GM13976 (cell line): ENCODE results near the gene EME1.

Experiments used
- DNase-seq: peaks from one replicate; pipeline ENCODE4 v3.0.0; 2012; ENCODE audit warnings: low spot score
- in situ Hi-C: fragments of 300-500 bp; cut with MboI; formaldehyde crosslinking; loops from one replicate; pipeline ENCODE4 v1.12.0; 2022; ENCODE audit warnings: low sequenced_read_pairs, mixed read lengths, inconsistent platforms; ENCODE audit not compliant: unreplicated experiment
- TF ChIP-seq, protein P1 (sequence below): IDR thresholded peaks from 2 replicates; pipeline ENCODE4 v1.5.1; 2012; ENCODE audit warnings: borderline replicate concordance, mild to moderate bottlenecking; ENCODE audit not compliant: insufficient read depth; ENCODE audit errors: extremely low read depth, missing control alignments, control extremely low read depth

Gene EME1, protein sequence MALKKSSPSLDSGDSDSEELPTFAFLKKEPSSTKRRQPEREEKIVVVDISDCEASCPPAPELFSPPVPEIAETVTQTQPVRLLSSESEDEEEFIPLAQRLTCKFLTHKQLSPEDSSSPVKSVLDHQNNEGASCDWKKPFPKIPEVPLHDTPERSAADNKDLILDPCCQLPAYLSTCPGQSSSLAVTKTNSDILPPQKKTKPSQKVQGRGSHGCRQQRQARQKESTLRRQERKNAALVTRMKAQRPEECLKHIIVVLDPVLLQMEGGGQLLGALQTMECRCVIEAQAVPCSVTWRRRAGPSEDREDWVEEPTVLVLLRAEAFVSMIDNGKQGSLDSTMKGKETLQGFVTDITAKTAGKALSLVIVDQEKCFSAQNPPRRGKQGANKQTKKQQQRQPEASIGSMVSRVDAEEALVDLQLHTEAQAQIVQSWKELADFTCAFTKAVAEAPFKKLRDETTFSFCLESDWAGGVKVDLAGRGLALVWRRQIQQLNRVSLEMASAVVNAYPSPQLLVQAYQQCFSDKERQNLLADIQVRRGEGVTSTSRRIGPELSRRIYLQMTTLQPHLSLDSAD

DNA sequence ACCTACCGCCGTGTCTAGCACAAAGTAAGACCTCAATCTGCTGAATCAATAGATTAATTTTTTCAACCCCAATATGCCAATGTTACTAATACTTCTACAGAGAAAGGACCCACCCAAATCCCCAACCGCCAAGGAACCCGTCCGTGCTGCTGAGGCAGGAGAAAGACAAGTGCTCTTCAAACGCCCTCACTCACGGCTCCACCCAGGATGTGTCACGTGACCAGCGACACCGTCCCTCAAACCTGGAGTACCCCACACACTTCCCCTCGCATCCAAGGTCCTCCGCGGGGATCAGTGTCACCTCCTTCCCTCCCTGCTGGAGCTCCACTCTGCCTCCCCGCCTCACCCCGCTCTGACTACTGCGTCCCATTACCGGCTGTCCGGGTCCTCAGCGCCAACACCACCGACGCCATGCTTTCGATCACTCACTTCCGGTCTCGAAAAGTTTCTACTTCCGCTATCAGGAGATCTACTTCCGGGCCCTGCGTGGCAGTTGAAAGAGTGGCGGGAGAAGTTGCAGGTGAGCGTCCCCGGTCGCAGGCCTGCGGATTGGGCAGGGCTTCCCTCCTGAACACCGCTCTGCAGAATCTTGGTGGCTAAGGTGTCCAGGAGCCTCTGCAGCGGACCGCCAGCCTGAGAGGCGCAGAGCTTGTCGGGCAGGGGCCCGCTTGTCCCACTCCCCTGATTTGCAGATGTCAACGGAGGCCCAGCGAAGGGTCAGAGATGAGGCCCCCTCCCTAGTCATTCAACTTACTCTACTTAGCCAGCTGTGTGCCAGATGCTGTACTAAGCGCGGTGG lies at the start of gene EME1, which contains the start of gene MRPL27:
Gene EME1 (plus strand): TSS at position 472 of the 799 bp plus-strand sequence. CDS start 1,980 bp downstream, outside the sequence.
Gene MRPL27 (minus strand): TSS at position 427 of the 799 bp plus-strand sequence. CDS start 14 bp downstream, at position 413.
- DNase-seq, result peak; percentile 93
- in situ Hi-C loops, result no loop called here
- TF ChIP-seq, protein P1, sequence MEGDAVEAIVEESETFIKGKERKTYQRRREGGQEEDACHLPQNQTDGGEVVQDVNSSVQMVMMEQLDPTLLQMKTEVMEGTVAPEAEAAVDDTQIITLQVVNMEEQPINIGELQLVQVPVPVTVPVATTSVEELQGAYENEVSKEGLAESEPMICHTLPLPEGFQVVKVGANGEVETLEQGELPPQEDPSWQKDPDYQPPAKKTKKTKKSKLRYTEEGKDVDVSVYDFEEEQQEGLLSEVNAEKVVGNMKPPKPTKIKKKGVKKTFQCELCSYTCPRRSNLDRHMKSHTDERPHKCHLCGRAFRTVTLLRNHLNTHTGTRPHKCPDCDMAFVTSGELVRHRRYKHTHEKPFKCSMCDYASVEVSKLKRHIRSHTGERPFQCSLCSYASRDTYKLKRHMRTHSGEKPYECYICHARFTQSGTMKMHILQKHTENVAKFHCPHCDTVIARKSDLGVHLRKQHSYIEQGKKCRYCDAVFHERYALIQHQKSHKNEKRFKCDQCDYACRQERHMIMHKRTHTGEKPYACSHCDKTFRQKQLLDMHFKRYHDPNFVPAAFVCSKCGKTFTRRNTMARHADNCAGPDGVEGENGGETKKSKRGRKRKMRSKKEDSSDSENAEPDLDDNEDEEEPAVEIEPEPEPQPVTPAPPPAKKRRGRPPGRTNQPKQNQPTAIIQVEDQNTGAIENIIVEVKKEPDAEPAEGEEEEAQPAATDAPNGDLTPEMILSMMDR, result no peak

DNA sequence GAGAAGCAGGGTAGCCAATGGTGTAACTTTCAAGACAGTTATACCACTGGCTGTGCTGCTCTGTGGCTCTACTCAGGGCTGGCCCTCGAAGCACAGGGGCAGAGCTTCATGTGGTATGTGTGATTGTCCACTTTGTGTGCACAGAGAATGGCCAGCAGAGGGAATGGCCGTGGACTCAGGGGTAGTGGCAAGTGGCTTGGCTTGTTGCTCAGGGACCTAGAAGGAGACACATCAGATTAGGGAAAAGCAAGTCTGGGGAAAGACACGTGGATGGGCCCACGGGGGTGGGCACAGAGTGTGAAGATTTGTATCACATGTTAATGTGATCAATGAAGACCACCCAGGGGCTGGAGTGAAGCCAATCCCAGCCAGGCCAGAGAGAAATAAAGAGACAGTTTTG lies 47.1 kb upstream of the EME1 start:
- in situ Hi-C loops, result no loop called here
- TF ChIP-seq, protein P1, result no peak
- no peak for DNase-seq

DNA sequence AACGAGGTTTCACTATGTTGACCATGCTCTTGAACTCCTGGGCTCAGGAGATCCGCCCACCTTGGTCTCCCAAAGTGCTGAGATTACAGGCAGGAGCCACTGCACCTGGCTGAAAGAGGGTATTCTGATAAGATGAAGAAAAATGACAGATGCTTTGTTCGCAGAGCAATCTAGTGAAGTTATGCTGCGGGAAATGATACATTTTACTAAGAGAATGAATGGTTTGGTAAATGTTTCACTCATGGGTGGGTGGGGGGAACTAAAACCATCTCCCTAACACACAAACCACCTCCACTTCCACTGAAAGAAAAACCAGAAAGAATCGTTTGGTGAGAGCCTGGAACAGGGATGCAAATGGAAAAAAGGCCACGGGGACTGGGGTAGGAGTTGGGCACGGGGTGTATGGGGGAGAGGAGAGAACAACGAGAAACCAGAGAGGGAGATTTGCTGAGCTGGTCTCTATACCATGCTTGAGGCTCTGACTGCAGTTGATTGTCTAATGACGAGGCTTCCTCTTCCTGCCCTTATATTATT lies 46.1 kb upstream of the EME1 start:
- in situ Hi-C loops, result no loop called here
- no peak for DNase-seq
- TF ChIP-seq, protein P1, result no peak

DNA sequence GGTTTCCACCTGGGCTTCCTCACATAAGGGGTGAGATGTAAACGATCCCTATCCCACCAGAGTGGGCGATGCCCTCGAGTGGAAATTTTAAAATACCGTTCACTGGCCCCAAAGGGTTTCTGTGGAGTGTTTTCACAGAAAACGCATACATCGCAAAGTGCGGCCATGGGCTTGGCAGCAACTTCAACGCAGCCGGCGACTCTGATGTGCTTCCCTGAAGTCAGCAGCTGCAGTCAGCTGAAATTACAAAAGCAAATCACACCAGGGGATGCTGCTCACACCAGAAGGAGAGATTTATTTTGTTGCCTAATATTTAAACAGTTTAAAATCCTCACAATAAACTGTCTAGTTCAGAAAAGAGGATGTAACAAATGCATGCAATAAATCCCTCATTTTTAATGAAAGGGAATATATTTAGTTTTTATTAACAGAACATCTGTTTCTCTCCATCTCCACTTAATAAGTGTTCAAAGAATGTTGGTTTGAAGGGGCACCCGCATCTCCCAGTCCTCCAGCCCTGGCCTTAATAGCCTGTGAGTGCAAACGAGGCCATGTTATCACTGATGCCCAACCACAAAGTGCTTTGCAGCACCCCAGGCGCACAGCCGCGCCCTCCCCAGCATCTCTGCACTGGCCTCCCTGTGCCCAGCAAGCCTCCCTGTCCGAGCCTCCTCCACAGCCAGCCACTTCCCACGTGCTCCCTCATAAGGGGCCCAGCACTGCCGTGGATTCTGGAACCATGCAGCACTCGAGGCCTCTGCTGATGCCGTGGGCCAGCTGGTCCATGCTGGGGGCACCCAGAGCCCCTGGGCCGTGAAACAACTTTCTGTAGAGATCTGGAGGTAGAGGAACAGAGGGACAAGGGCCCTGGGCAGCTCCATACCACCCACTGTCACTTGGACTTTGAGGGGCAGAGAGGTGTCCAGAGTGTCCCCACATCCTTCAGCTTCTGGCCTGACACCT lies 44.4 kb upstream of the EME1 start:
- TF ChIP-seq, protein P1, result no peak
- in situ Hi-C loops, result no loop called here
- DNase-seq, result no peak

DNA sequence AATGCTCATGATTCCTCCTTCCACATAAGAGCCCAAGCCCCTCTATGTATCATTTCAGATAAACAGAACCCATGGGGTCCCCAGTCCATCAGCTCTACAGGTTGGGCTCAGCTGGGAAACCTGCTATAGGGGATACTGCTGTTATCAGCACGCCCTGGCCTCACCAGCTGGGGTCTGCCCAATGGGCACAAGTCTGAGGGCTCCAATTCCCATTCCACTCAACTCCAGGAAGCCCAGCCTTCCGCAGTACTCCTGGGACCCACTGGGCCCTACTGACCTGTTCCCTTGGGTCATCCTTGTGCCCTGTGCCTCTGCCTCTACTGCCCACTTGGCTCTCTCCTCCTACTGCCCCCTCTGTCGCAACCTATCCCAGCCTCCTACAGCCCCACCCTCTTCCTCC lies 43.3 kb upstream of the EME1 start:
- TF ChIP-seq, protein P1, result no peak
- in situ Hi-C loops, result no loop called here
- DNase-seq, result no peak
